ENCODE data around the gene PARD3B. TPM values are rescaled to one million over a fixed set of nuclear protein-coding genes. Genes with fewer than 3 reads are reported as not detected.

Gene PARD3B
- total RNA-seq, 2 experiments from 2014 or later, result 0.11 to 0.88 TPM

GRCh38 chr2:205148755-205149154 lies 603.5 kb downstream of the PARD3B start:
- Mint-ChIP-seq H3K27ac (no peak overlapping the region), H3K27me3 (no peaks in the 10 kb centered on the region), H3K4me3 (no peak overlapping the region), H3K36me3 (ENCODE audit: low read depth) (no peaks in the 10 kb centered on the region), H3K9me3 (no peaks in the 10 kb centered on the region), H3K4me1 (ENCODE audit: low read depth) (no peaks in the 10 kb centered on the region)
- CTCF ChIA-PET, result no interaction called here
- intact Hi-C loops (cut with micrococcal nuclease), result no loop called here
- no peak for TF ChIP-seq CTCF (IDR thresholded peaks at IDR 0.05)
- POLR2A ChIA-PET, result no interaction called here
- DNase-seq (no peak), ATAC-seq (no peak)

GRCh38 chr2:205156457-205156856 lies 611.2 kb downstream of the PARD3B start:
- CTCF ChIA-PET, result no interaction called here
- H3K36me3 Mint-ChIP-seq (ENCODE audit: low read depth), result no peaks in the 10 kb centered on the region

GRCh38 chr2:205158404-205158803 lies 613.1 kb downstream of the PARD3B start:
- no peak overlapping the region for H3K27ac Mint-ChIP-seq
- H3K4me1 Mint-ChIP-seq (ENCODE audit: low read depth), result no peaks in the 10 kb centered on the region
- H3K36me3 Mint-ChIP-seq (ENCODE audit: low read depth), result no peaks in the 10 kb centered on the region
- ChIA-PET POLR2A (no interaction called here), CTCF (no interaction called here)
- intact Hi-C loops (cut with micrococcal nuclease), result no loop called here
- no peak for TF ChIP-seq CTCF (IDR thresholded peaks at IDR 0.05)
- DNase-seq (no peak), ATAC-seq (no peak)
- H3K4me3 Mint-ChIP-seq, result no peak overlapping the region
- H3K27me3 Mint-ChIP-seq, result no peaks in the 10 kb centered on the region
- peaks cover 3% of the 10 kb centered on the region for H3K9me3 Mint-ChIP-seq

More at GRCh38 chr2:205156457-205156856, 611.2 kb downstream of the PARD3B start:
- Mint-ChIP-seq H3K9me3 (peaks cover 3% of the 10 kb centered on the region), H3K27ac (no peak overlapping the region), H3K4me3 (no peak overlapping the region), H3K27me3 (no peaks in the 10 kb centered on the region), H3K4me1 (ENCODE audit: low read depth) (no peaks in the 10 kb centered on the region)
- ATAC-seq (no peak), DNase-seq (no peak)
- POLR2A ChIA-PET, result no interaction called here
- intact Hi-C loops (cut with micrococcal nuclease), result no loop called here
- TF ChIP-seq CTCF (IDR thresholded peaks at IDR 0.05), result no peak

GRCh38 chr2:205161156-205161839 lies 616.0 kb downstream of the PARD3B start:
- Mint-ChIP-seq H3K4me1 (ENCODE audit: low read depth) (no peaks in the 10 kb centered on the region), H3K27ac (no peak overlapping the region), H3K36me3 (ENCODE audit: low read depth) (no peaks in the 10 kb centered on the region), H3K9me3 (no peaks in the 10 kb centered on the region), H3K27me3 (no peaks in the 10 kb centered on the region), H3K4me3 (no peak overlapping the region)
- DNase-seq, result no peak
- ChIA-PET CTCF (no interaction called here), POLR2A (no interaction called here)
- no peak for TF ChIP-seq CTCF (IDR thresholded peaks at IDR 0.05)
- intact Hi-C loops (cut with micrococcal nuclease), result no loop called here
- ATAC-seq, result no peak

GRCh38 chr2:205166745-205167144 lies 621.5 kb downstream of the PARD3B start:
- no peak for TF ChIP-seq CTCF (IDR thresholded peaks at IDR 0.05)
- Mint-ChIP-seq H3K9me3 (no peaks in the 10 kb centered on the region), H3K27me3 (no peaks in the 10 kb centered on the region), H3K4me3 (no peak overlapping the region), H3K36me3 (ENCODE audit: low read depth) (no peaks in the 10 kb centered on the region), H3K27ac (no peak overlapping the region), H3K4me1 (ENCODE audit: low read depth) (peaks cover 3% of the 10 kb centered on the region)
- intact Hi-C loops (cut with micrococcal nuclease), result no loop called here
- ATAC-seq (no peak), DNase-seq (no peak)
- ChIA-PET POLR2A (no interaction called here), CTCF (no interaction called here)
